ENCODE measurements around the gene THEM4. TPM values are rescaled to one million over a fixed set of nuclear protein-coding genes. Genes with fewer than 3 reads are reported as not detected.

Gene THEM4
- total RNA-seq, result 10 to 100 TPM; 11.9 to 30.3 TPM

DNA sequence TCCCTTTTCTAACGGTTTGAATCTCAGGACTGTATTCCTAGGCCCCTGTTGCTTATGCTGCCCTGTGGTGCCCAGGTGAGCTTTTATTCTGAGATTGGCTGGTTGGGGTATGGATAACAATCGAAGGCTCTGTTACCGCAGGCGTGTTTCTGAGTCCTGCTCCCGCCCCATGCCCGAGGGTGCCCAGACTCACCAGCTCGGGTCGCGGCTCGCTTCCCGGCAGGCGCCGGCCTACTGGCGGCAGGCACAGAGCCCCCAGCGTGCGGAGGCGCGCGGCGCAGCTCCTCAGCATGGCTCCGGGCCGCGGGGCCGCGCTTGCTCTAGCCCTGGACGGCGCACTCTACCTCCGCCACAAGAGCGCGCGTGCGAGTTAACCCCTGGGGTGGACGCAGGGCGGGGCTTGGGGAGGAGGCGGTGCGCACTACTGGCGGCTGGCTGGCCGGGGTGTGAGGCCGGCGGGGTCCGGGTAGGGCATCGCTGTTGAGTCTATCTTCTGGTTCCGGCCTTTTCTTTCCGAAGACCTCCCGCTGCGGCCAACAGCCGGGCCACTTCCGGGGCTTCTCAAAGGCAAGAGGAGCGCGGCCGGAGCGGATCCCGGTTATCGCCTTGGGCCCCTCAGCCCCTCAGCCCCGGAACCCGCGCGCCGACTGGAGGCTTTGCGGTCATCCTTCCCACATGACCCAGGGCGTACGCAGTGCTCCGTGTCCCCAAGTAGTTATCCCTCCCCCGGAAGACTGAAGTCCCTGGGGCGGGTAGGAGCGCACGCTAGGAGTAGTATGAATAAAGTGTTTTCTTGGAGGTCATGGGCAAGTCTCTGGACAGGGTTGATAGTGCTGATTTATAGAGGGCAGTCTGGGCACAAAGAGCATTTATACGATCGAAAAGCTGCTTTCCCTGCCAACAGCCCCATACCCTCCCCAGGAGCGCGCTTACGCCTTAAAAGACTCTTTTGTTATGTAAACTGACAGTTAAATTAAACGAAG is at the start of gene THEM4:
Gene THEM4, minus strand, starts transcription at position 345 of the 983 bp plus-strand sequence. Its CDS starts 53 bp downstream, at position 292.
- Histone ChIP-seq H3K4me1 (peaks cover 17% of the 10 kb centered on the region), H3K27ac (peak within 1 kb of the TSS; percentile 77 to 90 (median 85)), H3K9me3 (no peaks in the 10 kb centered on the region), H3K4me3 (peak within 1 kb of the TSS; percentile 30 to 69), H3K27me3 (no peaks in the 10 kb centered on the region), H3K36me3 (replicated peaks in 1 of 2; ENCODE audit: insufficient read depth in 1 of 2, low read depth in 2 of 2) (no peaks in the 10 kb centered on the region)
- ATAC-seq (peak; percentile 99), DNase-seq (peak; percentile 98 to 99 (median 98))
- TF ChIP-seq POLR2A (IDR thresholded peaks at IDR 0.05), result peak; percentile 86 to 97 (median 94)
- TF ChIP-seq, protein P1, sequence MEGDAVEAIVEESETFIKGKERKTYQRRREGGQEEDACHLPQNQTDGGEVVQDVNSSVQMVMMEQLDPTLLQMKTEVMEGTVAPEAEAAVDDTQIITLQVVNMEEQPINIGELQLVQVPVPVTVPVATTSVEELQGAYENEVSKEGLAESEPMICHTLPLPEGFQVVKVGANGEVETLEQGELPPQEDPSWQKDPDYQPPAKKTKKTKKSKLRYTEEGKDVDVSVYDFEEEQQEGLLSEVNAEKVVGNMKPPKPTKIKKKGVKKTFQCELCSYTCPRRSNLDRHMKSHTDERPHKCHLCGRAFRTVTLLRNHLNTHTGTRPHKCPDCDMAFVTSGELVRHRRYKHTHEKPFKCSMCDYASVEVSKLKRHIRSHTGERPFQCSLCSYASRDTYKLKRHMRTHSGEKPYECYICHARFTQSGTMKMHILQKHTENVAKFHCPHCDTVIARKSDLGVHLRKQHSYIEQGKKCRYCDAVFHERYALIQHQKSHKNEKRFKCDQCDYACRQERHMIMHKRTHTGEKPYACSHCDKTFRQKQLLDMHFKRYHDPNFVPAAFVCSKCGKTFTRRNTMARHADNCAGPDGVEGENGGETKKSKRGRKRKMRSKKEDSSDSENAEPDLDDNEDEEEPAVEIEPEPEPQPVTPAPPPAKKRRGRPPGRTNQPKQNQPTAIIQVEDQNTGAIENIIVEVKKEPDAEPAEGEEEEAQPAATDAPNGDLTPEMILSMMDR (IDR thresholded peaks at IDR 0.05), result peak in 4 of 7 experiments; percentile 13 to 54 (median 44)
- WGBS, 2 donors, result 0% methylated on average over 14 to 73 of the region's 73 CpGs
- intact Hi-C loops (cut with DNase I), result no loop called here

DNA sequence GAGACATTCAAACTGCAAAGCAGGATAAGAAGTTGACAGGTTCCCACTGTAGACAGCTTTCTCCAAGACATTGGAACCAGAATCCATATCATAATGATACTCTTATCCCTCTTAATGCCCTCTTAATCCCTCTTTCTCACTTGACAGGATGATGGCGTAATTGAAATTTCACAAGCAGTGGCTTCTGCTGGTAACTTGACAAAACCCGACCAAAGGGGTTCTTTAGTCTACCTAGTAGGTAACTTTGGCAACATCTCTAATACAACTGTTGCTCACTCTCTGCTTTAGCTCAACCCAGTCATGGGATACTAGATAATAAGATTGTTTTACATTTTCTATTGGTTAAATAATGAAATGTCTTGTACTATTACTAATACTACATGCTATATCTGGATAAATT is 49.6 kb upstream of the THEM4 start:
- intact Hi-C loops (cut with DNase I), result no loop called here
- Histone ChIP-seq H3K36me3 (replicated peaks in 1 of 2; ENCODE audit: insufficient read depth in 1 of 2, low read depth in 2 of 2) (no peaks in the 10 kb centered on the region), H3K27ac (no peak overlapping the region), H3K4me3 (no peak overlapping the region), H3K27me3 (no peaks in the 10 kb centered on the region), H3K9me3 (no peaks in the 10 kb centered on the region), H3K4me1 (peaks cover 24% of the 10 kb centered on the region)
- ATAC-seq (no peak), DNase-seq (no peak)
- TF ChIP-seq POLR2A (IDR thresholded peaks at IDR 0.05), result no peak
- TF ChIP-seq, protein P1 (IDR thresholded peaks at IDR 0.05), result no peak
- WGBS, 2 donors, result 76 to 89% methylated on average over 2 of the region's 2 CpGs

DNA sequence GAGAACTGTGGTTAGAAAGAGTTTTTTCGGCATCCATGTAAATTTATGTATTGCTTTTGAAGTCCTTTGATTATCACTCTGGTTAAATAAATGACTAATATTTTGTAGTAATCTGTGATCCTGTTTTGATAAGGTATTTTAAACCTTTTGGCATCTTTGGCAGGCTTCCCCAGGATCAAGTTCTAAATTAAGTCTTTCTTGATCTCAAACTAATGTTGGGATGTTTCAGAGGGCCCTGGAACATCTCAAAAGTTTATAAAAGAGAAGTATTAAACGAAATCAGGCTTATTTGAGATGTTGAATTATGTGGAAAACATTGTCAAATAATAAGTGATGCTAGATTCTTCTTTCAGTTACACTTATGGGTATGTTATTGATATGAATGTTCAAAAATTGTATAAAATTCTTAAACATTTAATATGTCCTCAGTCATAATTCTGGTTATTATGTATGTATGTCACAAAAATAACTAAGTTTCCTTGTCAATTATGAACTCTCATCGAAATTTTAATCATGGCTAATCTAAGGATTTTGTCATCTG is 47.7 kb upstream of the THEM4 start:
- 55 to 71% methylated on average over 3 of the region's 3 CpGs for WGBS, 2 donors
- intact Hi-C loops (cut with DNase I), result no loop called here
- TF ChIP-seq, protein P1 (IDR thresholded peaks at IDR 0.05), result no peak
- TF ChIP-seq POLR2A (IDR thresholded peaks at IDR 0.05), result no peak
- ATAC-seq (no peak), DNase-seq (no peak)
- no peaks in the 10 kb centered on the region for H3K9me3 ChIP-seq
- H3K4me3 ChIP-seq, result no peak overlapping the region
- H3K36me3 ChIP-seq (replicated peaks in 1 of 2; ENCODE audit: insufficient read depth in 1 of 2, low read depth in 2 of 2), result no peaks in the 10 kb centered on the region
- no peak overlapping the region for H3K27ac ChIP-seq
- no peaks in the 10 kb centered on the region for H3K27me3 ChIP-seq
- peaks cover 21% of the 10 kb centered on the region for H3K4me1 ChIP-seq

DNA sequence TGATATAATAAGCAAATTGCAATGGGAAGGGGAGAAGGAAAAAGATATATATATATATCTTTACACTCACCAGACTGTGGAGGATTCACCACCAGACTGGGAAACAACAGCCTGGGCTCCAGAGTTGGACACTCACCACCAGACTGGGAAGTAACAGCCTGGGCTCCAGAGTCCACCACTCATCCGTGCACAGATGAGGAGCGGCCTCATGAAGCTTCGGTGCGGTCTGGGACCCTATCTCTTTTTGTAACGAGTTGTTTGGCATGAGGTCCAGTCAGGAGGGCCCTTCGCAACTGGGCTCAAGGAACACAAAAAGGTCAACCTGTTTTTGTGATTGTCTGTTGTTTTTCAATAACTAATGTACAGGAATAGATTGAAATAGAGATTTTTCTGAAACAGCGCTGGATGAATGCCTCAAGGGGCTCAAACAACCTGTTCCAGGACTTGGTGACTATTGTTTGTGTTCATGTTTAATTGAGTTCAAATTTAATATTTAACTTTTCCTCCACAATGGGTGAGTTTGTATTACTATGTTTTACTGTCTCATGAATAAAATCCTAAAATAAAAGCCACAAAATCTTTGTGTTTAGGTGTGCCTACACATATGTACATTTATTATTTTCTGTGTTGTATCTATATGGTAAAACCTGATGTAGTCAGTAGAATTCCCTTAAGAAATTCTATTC is 44.2 kb upstream of the THEM4 start:
- intact Hi-C loops (cut with DNase I), result no loop called here
- DNase-seq (no peak), ATAC-seq (no peak)
- H3K4me3 ChIP-seq, result no peak overlapping the region
- H3K4me1 ChIP-seq, result peaks cover 4% of the 10 kb centered on the region
- 33 to 52% methylated on average over 6 to 7 of the region's 7 CpGs for WGBS, 2 donors
- peak overlapping the region in 3 of 4 donors; percentile 24 to 66 (median 49) for H3K27ac ChIP-seq
- no peak for TF ChIP-seq POLR2A (IDR thresholded peaks at IDR 0.05)
- TF ChIP-seq, protein P1 (IDR thresholded peaks at IDR 0.05), result no peak
- no peaks in the 10 kb centered on the region for H3K9me3 ChIP-seq
- no peaks in the 10 kb centered on the region for H3K36me3 ChIP-seq (replicated peaks in 1 of 2; ENCODE audit: insufficient read depth in 1 of 2, low read depth in 2 of 2)
- H3K27me3 ChIP-seq, result no peaks in the 10 kb centered on the region

All from body of pancreas (tissue), 4 donors.